Caki2 (cell line): ENCODE measurements around the gene GPC5. TPM values are rescaled to one million over a fixed set of nuclear protein-coding genes. Genes with fewer than 3 reads are reported as not detected.
"Not testable (repeated sequence)": the region's sequence is repeated elsewhere in the genome, so short reads cannot be mapped to it uniquely, and the experiment has no call there.

ENCODE experiments used
- DNase-seq: peaks from one replicate; pipeline ENCODE4 v3.0.0-alpha.2; 2015; ENCODE audit warnings: low read depth
- in situ Hi-C: cut with HindIII; loops from 2 replicates; pipeline ENCODE4 v1.10.0; 2016; ENCODE audit warnings: low sequenced_read_pairs, low pct_unique_long_range_greater_than_20kb, mixed read lengths
- total RNA-seq: library from RNA; depleted of rRNA; stranded (reverse); fragments of >200 nt; shearing (Covaris generic); gene quantifications from 2 replicates; pipeline ENCODE4 v1.2.3, GENCODE V29; 2014; ENCODE audit warnings: low replicate concordance

The GPC5 gene
- total RNA-seq, 1 experiment from 2014 or later = not detected

GRCh38 chr13:91416579-91416978 is 18.2 kb downstream of the GPC5 start:
- in situ Hi-C loops, DNase-seq: not testable (repeated sequence)

- in situ Hi-C loops = no loop called here
- no peak for DNase-seq
Measured at GRCh38 chr13:91417660-91418325, 19.4 kb downstream of the GPC5 start.

- in situ Hi-C loops = no loop called here
- DNase-seq = no peak
Measured at GRCh38 chr13:91426913-91427312, 28.5 kb downstream of the GPC5 start.

GRCh38 chr13:91438674-91439073 is 40.3 kb downstream of the GPC5 start:
- DNase-seq, in situ Hi-C loops: not testable (repeated sequence)

- DNase-seq = no peak
- in situ Hi-C loops = no loop called here
Measured at GRCh38 chr13:91450913-91451312, 52.5 kb downstream of the GPC5 start.

- in situ Hi-C loops = no loop called here
- DNase-seq = no peak
Measured at GRCh38 chr13:91454666-91455065, 56.2 kb downstream of the GPC5 start.

GRCh38 chr13:91456837-91457236 is 58.4 kb downstream of the GPC5 start:
- DNase-seq = no peak
- in situ Hi-C loops = no loop called here

GRCh38 chr13:91459485-91459884 is 61.1 kb downstream of the GPC5 start:
- in situ Hi-C loops = no loop called here
- DNase-seq = no peak

- no peak for DNase-seq
- in situ Hi-C loops = no loop called here
Measured at GRCh38 chr13:91464336-91464735, 65.9 kb downstream of the GPC5 start.

- DNase-seq = no peak
- in situ Hi-C loops = no loop called here
Measured at GRCh38 chr13:91467236-91467635, 68.8 kb downstream of the GPC5 start.

GRCh38 chr13:91468301-91468700 is 69.9 kb downstream of the GPC5 start:
- DNase-seq = no peak

GRCh38 chr13:91470084-91470621 is 71.7 kb downstream of the GPC5 start:
- no peak for DNase-seq
- in situ Hi-C loops = no loop called here

More at GRCh38 chr13:91468301-91468700, 69.9 kb downstream of the GPC5 start:
- in situ Hi-C loops = no loop called here

- in situ Hi-C loops = no loop called here
Measured at GRCh38 chr13:91470681-91471080, 72.3 kb downstream of the GPC5 start.

GRCh38 chr13:91482427-91482826 is 84.0 kb downstream of the GPC5 start:
- no peak for DNase-seq
- in situ Hi-C loops = no loop called here

More at GRCh38 chr13:91470681-91471080, 72.3 kb downstream of the GPC5 start:
- DNase-seq = no peak

GRCh38 chr13:91491980-91492379 is 93.6 kb downstream of the GPC5 start:
- in situ Hi-C loops = no loop called here
- no peak for DNase-seq

GRCh38 chr13:91493442-91493841 is 95.0 kb downstream of the GPC5 start:
- DNase-seq = no peak
- in situ Hi-C loops = no loop called here

GRCh38 chr13:91498298-91498697 is 99.9 kb downstream of the GPC5 start:
- in situ Hi-C loops = no loop called here
- DNase-seq = no peak

GRCh38 chr13:91504216-91504615 is 105.8 kb downstream of the GPC5 start:
- in situ Hi-C loops = no loop called here
- DNase-seq = no peak

GRCh38 chr13:91506759-91507158 is 108.3 kb downstream of the GPC5 start:
- in situ Hi-C loops = no loop called here
- DNase-seq = no peak

GRCh38 chr13:91510058-91510457 is 111.6 kb downstream of the GPC5 start:
- no peak for DNase-seq
- in situ Hi-C loops = no loop called here
